PC-9 (cell line): Measurements from ENCODE around the gene GRIP1. TPM values are rescaled to one million over a fixed set of nuclear protein-coding genes. Genes with fewer than 3 reads are reported as not detected.

ENCODE experiments used
- BruUV-seq: library from RNA; stranded (reverse); fragments of 400-500 nt; replicated peaks from 2 replicates; lab custom pipeline; 2021; lab: Mats Ljungman, UMichigan
- CTCF ChIA-PET: fragments of 300-600 bp; sonication (Branson Sonifier 250); formaldehyde crosslinking; loops from one replicate; lab custom pipeline; 2022; ENCODE audit warnings: antibody characterized with exemption; lab: Charles Lee
- POLR2A ChIA-PET: fragments of 300-600 bp; sonication (Branson Sonifier 250); formaldehyde crosslinking; loops from one replicate; lab custom pipeline; 2022; ENCODE audit warnings: antibody characterized with exemption; ENCODE audit not compliant: unreplicated experiment; lab: Charles Lee
- DNase-seq, 2 experiments: peaks; one replicate each; pipeline versions ENCODE4 v3.0.0 to v3.0.0-alpha.2; 2015 to 2022; ENCODE audit warnings: mixed read lengths in 1 of 2
- H2AFZ ChIP-seq: fragments of 200-600 bp; sonication (generic); 2 replicates; pipeline ENCODE4 v1.8.1; 2017; ENCODE audit warnings: antibody characterized with exemption
- H3F3A ChIP-seq: fragments of 200-600 bp; sonication (generic); 2 replicates; pipeline ENCODE4 v1.8.1; 2017; ENCODE audit warnings: antibody characterized with exemption, mild to moderate bottlenecking, low read depth; ENCODE audit not compliant: insufficient read depth
- H3K27ac ChIP-seq: fragments of 200-600 bp; sonication (generic); 2 replicates; pipeline ENCODE4 v1.6.1; 2016; ENCODE audit warnings: mixed run types
- H3K27me3 ChIP-seq: fragments of 200-600 bp; sonication (generic); 2 replicates; pipeline ENCODE4 v1.6.1; 2016; ENCODE audit warnings: low read depth, mixed run types; ENCODE audit not compliant: insufficient read depth
- H3K36me3 ChIP-seq: fragments of 200-600 bp; sonication (generic); 2 replicates; pipeline ENCODE4 v1.6.1; 2016; ENCODE audit warnings: low read depth, mixed run types
- H3K4me1 ChIP-seq: fragments of 200-600 bp; sonication (generic); replicated peaks from 2 replicates; pipeline ENCODE4 v1.6.1; 2016; ENCODE audit warnings: mixed run types; ENCODE audit not compliant: insufficient read depth
- H3K4me2 ChIP-seq: fragments of 200-600 bp; sonication (generic); 2 replicates; pipeline ENCODE4 v1.6.1; 2017; ENCODE audit warnings: mixed run types
- H3K4me3 ChIP-seq: fragments of 200-600 bp; sonication (generic); 2 replicates; pipeline ENCODE4 v1.6.1; 2016; ENCODE audit warnings: mixed run types
- H3K79me2 ChIP-seq: fragments of 200-600 bp; sonication (generic); 2 replicates; pipeline ENCODE4 v1.6.1; 2017; ENCODE audit warnings: low read depth, mixed run types
- H3K9me2 ChIP-seq: fragments of 200-600 bp; sonication (generic); 2 replicates; pipeline ENCODE4 v1.8.1; 2017; ENCODE audit warnings: mild to moderate bottlenecking; ENCODE audit not compliant: insufficient read depth
- H3K9me3 ChIP-seq: fragments of 200-600 bp; sonication (generic); 2 replicates; pipeline ENCODE4 v1.8.1; 2016; ENCODE audit warnings: low read depth; ENCODE audit not compliant: insufficient read depth
- H4K20me1 ChIP-seq: fragments of 200-600 bp; sonication (generic); 2 replicates; pipeline ENCODE4 v1.8.1; 2017; ENCODE audit not compliant: insufficient read depth
- CTCF ChIP-seq: fragments of 200-600 bp; sonication (generic); conservative IDR thresholded peaks from 2 replicates; pipeline ENCODE4 v1.6.1; 2017; ENCODE audit warnings: mixed run types, antibody characterized with exemption, mild to moderate bottlenecking, moderate library complexity
- EZH2 ChIP-seq: fragments of 200-600 bp; sonication (generic); IDR thresholded peaks from 2 replicates; pipeline ENCODE4 v1.8.0; 2017; ENCODE audit warnings: antibody characterized with exemption, low read depth
- intact Hi-C: fragments of 100-400 bp; cut with micrococcal nuclease; formaldehyde crosslinking; loops from one replicate; pipeline ENCODE4 v1.10.0; 2022; ENCODE audit not compliant: unreplicated experiment
- total RNA-seq: library from RNA; stranded (reverse); gene quantifications from 2 replicates; pipeline ENCODE4 v1.2.3, GENCODE V29; 2021

The GRIP1 gene
- total RNA-seq, 1 experiment from 2014 or later: 16.0 TPM

DNA sequence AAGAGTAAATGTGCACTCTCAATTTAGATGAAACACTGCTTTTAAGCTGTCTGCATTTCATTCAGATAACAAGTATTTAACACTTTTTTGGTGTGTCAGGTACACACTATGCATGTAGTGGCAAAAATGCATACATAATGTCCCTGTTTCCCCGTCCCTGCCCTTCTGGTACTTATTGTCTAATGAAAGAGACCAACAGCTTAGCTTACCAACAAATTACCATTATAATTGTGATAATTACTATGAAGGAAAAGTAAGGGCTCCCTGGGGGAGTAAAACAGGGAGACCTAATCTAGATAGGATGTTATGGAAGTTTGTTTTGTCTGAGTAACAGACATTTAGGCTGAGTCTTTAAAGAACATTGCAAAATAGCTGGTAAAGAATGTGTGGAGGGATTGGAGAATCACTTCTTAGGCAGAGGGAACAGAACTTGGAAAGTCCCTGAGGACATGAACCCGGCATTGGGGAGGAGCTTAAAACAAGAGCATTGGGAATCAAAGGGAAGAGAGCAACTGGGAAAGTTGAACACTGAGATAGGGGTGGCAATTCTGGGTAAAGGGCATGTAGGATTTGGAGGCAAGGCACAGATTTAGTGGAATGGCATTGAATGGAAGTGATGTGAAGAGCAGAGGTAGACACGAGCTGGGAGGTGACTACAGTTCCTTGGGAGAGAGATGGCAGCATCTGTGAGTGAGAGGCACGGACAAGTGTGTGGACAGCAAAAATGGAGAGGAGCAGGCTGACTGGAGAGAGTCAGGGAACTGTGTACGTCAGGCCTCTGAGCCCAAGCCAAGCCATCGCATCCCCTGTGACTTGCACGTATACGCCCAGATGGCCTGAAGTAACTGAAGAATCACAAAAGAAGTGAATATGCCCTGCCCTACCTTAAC is 181.6 kb downstream of the GRIP1 start:
- CTCF ChIA-PET: no interaction called here
- H3K9me3 ChIP-seq: no peaks in the 10 kb centered on the region; the same call in 1 of the 2 replicates
- no peak overlapping the region for H3K4me3 ChIP-seq
- no TSS peak for BruUV-seq
- DNase-seq: no peak
- no peaks in the 10 kb centered on the region for H3K9me2 ChIP-seq
- no peaks in the 10 kb centered on the region for H4K20me1 ChIP-seq
- no peaks in the 10 kb centered on the region for H3K27me3 ChIP-seq
- no peak overlapping the region for H2AFZ ChIP-seq
- TF ChIP-seq EZH2 (no peak), CTCF (no peak)
- H3K79me2 ChIP-seq: no peaks in the 10 kb centered on the region
- POLR2A ChIA-PET: no interaction called here
- H3K4me2 ChIP-seq: no peak overlapping the region
- H3K36me3 ChIP-seq: no peaks in the 10 kb centered on the region
- H3F3A ChIP-seq: no peaks in the 10 kb centered on the region
- H3K4me1 ChIP-seq: no peaks in the 10 kb centered on the region
- no peak overlapping the region for H3K27ac ChIP-seq
- intact Hi-C loops: no loop called here

GRCh38 chr12:66496595-66496994 is 182.3 kb downstream of the GRIP1 start:
- no peaks in the 10 kb centered on the region for H4K20me1 ChIP-seq
- intact Hi-C loops: no loop called here
- POLR2A ChIA-PET: no interaction called here
- H3K79me2 ChIP-seq: no peaks in the 10 kb centered on the region
- TF ChIP-seq EZH2 (no peak), CTCF (no peak)
- BruUV-seq: no TSS peak
- H3K36me3 ChIP-seq: no peaks in the 10 kb centered on the region
- no peak overlapping the region for H2AFZ ChIP-seq
- H3K4me2 ChIP-seq: no peak overlapping the region
- no peaks in the 10 kb centered on the region for H3K4me1 ChIP-seq
- no peaks in the 10 kb centered on the region for H3K9me2 ChIP-seq
- CTCF ChIA-PET: no interaction called here
- H3K27me3 ChIP-seq: no peaks in the 10 kb centered on the region
- H3K9me3 ChIP-seq: no peaks in the 10 kb centered on the region; the same call in 1 of the 2 replicates
- no peak overlapping the region for H3K27ac ChIP-seq
- H3K4me3 ChIP-seq: no peak overlapping the region
- DNase-seq: no peak
- no peaks in the 10 kb centered on the region for H3F3A ChIP-seq

- Histone ChIP-seq H3K27ac (no peak overlapping the region), H3K4me1 (no peaks in the 10 kb centered on the region), H3K36me3 (no peaks in the 10 kb centered on the region), H3K9me2 (no peaks in the 10 kb centered on the region), H3K79me2 (no peaks in the 10 kb centered on the region), H3K27me3 (no peaks in the 10 kb centered on the region), H4K20me1 (no peaks in the 10 kb centered on the region), H2AFZ (no peak overlapping the region), H3F3A (no peaks in the 10 kb centered on the region), H3K9me3 (no peaks in the 10 kb centered on the region; the same call in 1 of the 2 replicates), H3K4me2 (no peak overlapping the region), H3K4me3 (no peak overlapping the region)
- CTCF ChIA-PET: no interaction called here
- TF ChIP-seq EZH2 (no peak), CTCF (no peak)
- DNase-seq: no peak
- intact Hi-C loops: no loop called here
- BruUV-seq: no TSS peak
- POLR2A ChIA-PET: no interaction called here
Measured at GRCh38 chr12:66495709-66496108, 183.2 kb downstream of the GRIP1 start.
